K562 (cell line): ENCODE data around the gene PLCL1. TPM values are rescaled to one million over a fixed set of nuclear protein-coding genes. Genes with fewer than 3 reads are reported as not detected.

ENCODE experiments used
- ATAC-seq: fragments of 200-7000 bp; cut with Tn5 transposase; 3 replicates; pipeline ENCODE4 v1.9.1; 2020; ENCODE audit warnings: moderate library complexity
- BruUV-seq: library from RNA; stranded (reverse); fragments of 400-500 nt; replicated peaks from 2 replicates; lab custom pipeline; 2021; lab: Mats Ljungman, UMichigan
- CTCF ChIA-PET: fragments of 300-600 bp; formaldehyde crosslinking; extraction: SDS; loops from one replicate; lab custom pipeline; 2021; ENCODE audit warnings: low intra/inter-chr PET ratio; lab: Yijun Ruan, JAX
- POLR2A ChIA-PET: fragments of 300-600, 350-650 bp; sonication (Branson Sonifier 250); formaldehyde crosslinking; extraction: SDS; loops from one replicate; lab custom pipeline; 2021; ENCODE audit warnings: antibody characterized with exemption, inconsistent platforms; lab: Yijun Ruan, JAX
- DNase-seq, 4 experiments: peaks; one replicate each; pipeline versions ENCODE4 v3.0.0 to v3.0.0-alpha.2; 2011 to 2018; ENCODE audit warnings: low spot score in 3 of 4, mixed read lengths in 3 of 4; ENCODE audit errors: extremely low read depth in 1 of 4
- FAIRE-seq: peaks from 2 replicates; lab custom pipeline; 2011; peaks lifted over from hg19 to GRCh38; lab: Jason Lieb, UNC
- H2AFZ ChIP-seq: 2 replicates; pipeline ENCODE4 v1.6.0; 2011; ENCODE audit warnings: low read depth, low read length, control low read depth, inconsistent platforms
- H3K27ac ChIP-seq: fragments of 200-600 bp; 3 replicates; pipeline ENCODE4 v1.8.0; 2011; ENCODE audit warnings: low read depth, mild to moderate bottlenecking, control low read depth, inconsistent platforms, low read length, moderate library complexity, mixed read lengths; ENCODE audit errors: extremely low read depth
- H3K27me3 ChIP-seq, 2 experiments: fragments of 300-600 bp in 1 of 2; 2 replicates in 1 of 2; 3 replicates in 1 of 2; pipeline versions ENCODE4 v1.6.0 to v1.8.0; 2011; ENCODE audit warnings: inconsistent platforms in 2 of 2, low read length in 2 of 2, mild to moderate bottlenecking in 1 of 2, mixed read lengths in 1 of 2, moderate library complexity in 1 of 2; ENCODE audit not compliant: control insufficient read depth in 2 of 2, insufficient read depth in 2 of 2
- H3K36me3 ChIP-seq: fragments of 300-600 bp; 3 replicates; pipeline ENCODE4 v1.8.0; 2011; ENCODE audit warnings: mild to moderate bottlenecking, low read length, inconsistent platforms; ENCODE audit not compliant: control insufficient read depth, insufficient read depth
- H3K4me1 ChIP-seq, 2 experiments: fragments of 200-600 bp in 1 of 2; replicated peaks in 1 of 2; 2 replicates in 1 of 2; 3 replicates in 1 of 2; pipeline versions ENCODE4 v1.5.1 to v1.8.0; 2011; ENCODE audit warnings: inconsistent platforms in 2 of 2, low read length in 2 of 2, mild to moderate bottlenecking in 1 of 2, mixed read lengths in 1 of 2, moderate library complexity in 1 of 2; ENCODE audit not compliant: control insufficient read depth in 2 of 2, insufficient read depth in 2 of 2
- H3K4me2 ChIP-seq: 2 replicates; pipeline ENCODE4 v1.6.1; 2011; ENCODE audit warnings: low read length, control low read depth, inconsistent platforms, mixed read lengths; ENCODE audit not compliant: insufficient read depth
- H3K4me3 ChIP-seq: fragments of 200-600 bp; sonication (generic), shearing (Covaris generic); 2 replicates; pipeline ENCODE4 v1.5.1; 2016; ENCODE audit warnings: control low read depth, inconsistent platforms
- H3K79me2 ChIP-seq: fragments of 200-600 bp; 3 replicates; pipeline ENCODE4 v1.8.0; 2011; ENCODE audit warnings: low read length, inconsistent platforms; ENCODE audit not compliant: control insufficient read depth, insufficient read depth
- H3K9ac ChIP-seq, 2 experiments: 2 replicates each; pipeline versions ENCODE4 v1.6.0 to v1.6.1; 2011; ENCODE audit warnings: low read depth in 2 of 2, low read length in 2 of 2, control low read depth in 1 of 2, inconsistent platforms in 1 of 2, mild to moderate bottlenecking in 1 of 2, mixed read lengths in 1 of 2; ENCODE audit not compliant: insufficient read depth in 1 of 2
- H3K9me1 ChIP-seq: one replicate; pipeline ENCODE4 v1.6.0; 2011; ENCODE audit warnings: inconsistent platforms, mild to moderate bottlenecking, low read length, moderate library complexity; ENCODE audit not compliant: control insufficient read depth, insufficient read depth
- H3K9me3 ChIP-seq: replicated peaks from 2 replicates; pipeline ENCODE4 v1.5.1; 2011; ENCODE audit warnings: low read depth, low read length, inconsistent platforms; ENCODE audit not compliant: control insufficient read depth, insufficient read depth
- H4K20me1 ChIP-seq: replicated peaks from 2 replicates; pipeline ENCODE4 v1.6.1; 2011; ENCODE audit warnings: low read length, inconsistent platforms, mixed read lengths; ENCODE audit not compliant: control insufficient read depth, insufficient read depth
- C11orf30 ChIP-seq: fragments of 450-650 bp; IDR thresholded peaks from 2 replicates; pipeline ENCODE4 v1.6.1; 2016; ENCODE audit warnings: low read depth, mild to moderate bottlenecking
- HLTF ChIP-seq: fragments of 450-650 bp; IDR thresholded peaks from 2 replicates; pipeline ENCODE4 v1.6.1; 2016
- MAFG ChIP-seq: fragments of 450-650 bp; conservative IDR thresholded peaks from 2 replicates; pipeline ENCODE4 v1.6.1; 2016; ENCODE audit warnings: missing genetic modification characterization, missing compliant biosample characterization
- MXI1 ChIP-seq: IDR thresholded peaks from 2 replicates; pipeline ENCODE4 v1.6.1; 2011; ENCODE audit warnings: low read depth, mild to moderate bottlenecking, improper control_type of control experiment, low read length
- NFIC ChIP-seq: fragments of 450-650 bp; IDR thresholded peaks from 2 replicates; pipeline ENCODE4 v1.6.1; 2017; ENCODE audit warnings: mild to moderate bottlenecking, inconsistent platforms
- NONO ChIP-seq, 2 experiments: fragments of 200-400 bp in 1 of 2; fragments of 450-650 bp in 1 of 2; formaldehyde crosslinking in 1 of 2; IDR thresholded peaks; 2 replicates each; pipeline ENCODE4 v1.6.1; 2017; ENCODE audit warnings: low read depth in 2 of 2, mild to moderate bottlenecking in 2 of 2, moderate library complexity in 2 of 2, low read length in 1 of 2
- POLR3A ChIP-seq: IDR thresholded peaks from 2 replicates; pipeline ENCODE4 v1.6.1; 2011; ENCODE audit warnings: borderline replicate concordance, mild to moderate bottlenecking, moderate library complexity; ENCODE audit not compliant: insufficient read length, insufficient read depth; ENCODE audit errors: extremely low read depth
- ZNF583 ChIP-seq: fragments of 250-450 bp; sonication (Bioruptor Pico); IDR thresholded peaks from 2 replicates; pipeline ENCODE4 v1.4.0; 2020
- ZNF644 ChIP-seq: fragments of 200-800 bp; sonication (Bioruptor generic); IDR thresholded peaks from 2 replicates; pipeline ENCODE4 v1.6.1; 2016; ENCODE audit warnings: low read depth, missing genetic modification characterization, missing compliant biosample characterization
- WGBS: fragments of 100-300 bp; shearing (Covaris generic); methylation state at CpG from one replicate; pipeline ENCODE4 v1.1.6; 2016; ENCODE audit warnings: low coverage, mixed read lengths; ENCODE audit not compliant: insufficient coverage; ENCODE audit errors: missing lambda C conversion rate; 5-methylcytosine and 5-hydroxymethylcytosine counted together
- in situ Hi-C: fragments of 300-500 bp; cut with MboI; formaldehyde crosslinking; loops from 4 replicates; pipeline ENCODE4 v1.15.0; 2018; ENCODE audit warnings: inconsistent platforms, mixed read lengths
- intact Hi-C: fragments of 100-400 bp; cut with micrococcal nuclease; formaldehyde crosslinking; loops from 2 replicates; pipeline ENCODE4 v1.14.2; 2022
- polyA plus RNA-seq, 8 experiments: library from polyadenylated mRNA; depleted of rRNA in 4 of 8; stranded (reverse) in 5 of 8; unstranded in 3 of 8; fragments of >200 nt; fragmentation: Nextera tagmentation in 2 of 8; fragmentation: Illumina TruSeq in 1 of 8; extraction: Ambion mirVana in 2 of 8; extraction: Trizol in 1 of 8; gene quantifications; 2 replicates each; pipeline versions ENCODE4 v1.2.1 to v1.2.3, GENCODE V29; 2011 to 2014; ENCODE audit warnings: inconsistent platforms in 1 of 8, missing spikeins in 1 of 8
- total RNA-seq, 7 experiments: library from RNA; depleted of rRNA in 6 of 7; stranded (reverse); fragments of >200 nt in 6 of 7; fragmentation: Illumina TruSeq in 2 of 7; extraction: Trizol in 2 of 7; gene quantifications; 2 replicates each; pipeline versions ENCODE4 v1.2.1 to v1.2.3, GENCODE V29; 2011 to 2021; ENCODE audit warnings: low replicate concordance in 1 of 7
- TF ChIP-seq, protein P1 (sequence below), 2 experiments: IDR thresholded peaks in 1 of 2; conservative IDR thresholded peaks in 1 of 2; 2 replicates each; pipeline ENCODE4 v1.6.1; 2016; ENCODE audit warnings: low read depth in 2 of 2, mild to moderate bottlenecking in 1 of 2, missing compliant biosample characterization in 1 of 2, missing genetic modification characterization in 1 of 2, moderate library complexity in 1 of 2

PLCL1 gene
- total and polyA plus RNA-seq, 9 of the 15 experiments (the other 6 are each of a cell fraction or from before 2014, with no cell fraction given): 2.0 to 17.7 (median 8.6) TPM

DNA sequence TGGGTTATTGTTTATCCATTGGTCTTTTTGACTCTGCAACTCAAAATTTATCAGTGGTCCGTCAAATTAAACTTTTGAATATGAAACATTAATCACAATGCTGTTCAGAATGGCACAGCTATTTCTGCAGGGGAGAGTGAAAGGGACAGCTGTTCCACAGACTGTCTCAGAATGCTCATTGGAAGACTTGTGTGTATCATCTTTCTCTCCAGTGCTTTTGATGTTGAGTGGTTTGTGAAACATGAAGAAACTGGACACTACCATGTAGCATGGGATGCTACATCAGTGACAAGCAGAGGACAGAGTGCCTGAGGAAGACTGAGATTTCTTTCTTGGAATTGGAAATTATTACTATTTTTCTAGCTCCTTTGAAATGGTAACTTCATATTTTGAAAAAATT lies 115.7 kb downstream of the PLCL1 start:
- Histone ChIP-seq H3K27me3 (no peaks in the 10 kb centered on the region), H3K9ac (no peak overlapping the region), H3K27ac (no peak overlapping the region; the same call in 2 of the 3 replicates), H3K4me1 (peaks cover 0 to 32% of the 10 kb centered on the region in 2 experiments; a peak in 3 of 5 replicates), H3K36me3 (peaks cover 3% of the 10 kb centered on the region; the same call in 2 of the 3 replicates)
- no peak for ATAC-seq
- BruUV-seq: no TSS peak
- TF ChIP-seq POLR3A: no peak
- TF ChIP-seq ZNF583 (CRISPR knock-in tag): no peak
- no peak for TF ChIP-seq ZNF644 (tag)
- TF ChIP-seq HLTF: no peak
- TF ChIP-seq, all 486 proteins: peak for 0
- H3K9me1 ChIP-seq: no peaks in the 10 kb centered on the region
- no peaks in the 10 kb centered on the region for H4K20me1 ChIP-seq
- in situ Hi-C loops (no loop called here), intact Hi-C loops (no loop called here)
- H3K79me2 ChIP-seq: peaks cover 38% of the 10 kb centered on the region; the same call in 2 of the 3 replicates
- POLR2A ChIA-PET: interaction anchor here (1.6 kb wide), 2 partner anchors 9 to 14 kb away, joined by 4 read pairs; no protein-coding TSS in a partner anchor
- no peak overlapping the region for H3K4me3 ChIP-seq
- CTCF ChIA-PET: no interaction called here
- no peak for DNase-seq
- no peaks in the 10 kb centered on the region for H3K9me3 ChIP-seq
- H2AFZ ChIP-seq: no peak overlapping the region
- no peak overlapping the region for H3K4me2 ChIP-seq
- no peak for FAIRE-seq
- WGBS: 100% methylated on average over 1 of the region's 1 CpG

DNA sequence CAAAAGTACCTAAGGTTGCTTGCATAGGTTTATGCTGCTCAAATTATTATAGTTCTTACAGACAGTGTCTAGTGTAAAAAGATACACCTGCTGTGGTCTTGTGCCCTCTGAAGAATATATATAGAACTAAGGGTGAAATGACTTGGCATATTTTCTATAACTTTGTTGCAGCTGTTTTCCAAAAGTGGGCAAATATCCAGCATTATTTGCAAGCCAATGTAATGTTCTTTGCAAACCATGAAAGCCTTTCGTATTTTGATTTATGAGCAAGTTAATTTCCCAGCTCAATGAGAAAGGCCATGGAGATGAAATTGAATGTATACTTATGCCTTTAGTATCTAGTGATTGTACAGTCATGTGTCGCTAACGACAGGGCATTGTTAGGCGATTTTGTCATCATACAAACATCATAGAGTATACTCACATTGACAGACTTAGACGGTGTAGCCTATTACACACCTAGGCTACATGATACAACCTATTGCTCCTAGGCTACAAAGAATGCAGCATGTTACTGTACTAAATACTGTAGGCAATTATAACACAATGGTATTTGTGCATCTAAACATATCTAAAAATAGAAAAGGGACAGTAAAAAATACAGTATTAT lies 116.3 kb downstream of the PLCL1 start:
- BruUV-seq: no TSS peak
- Histone ChIP-seq H2AFZ (no peak overlapping the region), H3K27me3 (no peaks in the 10 kb centered on the region), H4K20me1 (no peaks in the 10 kb centered on the region), H3K4me3 (no peak overlapping the region), H3K9ac (no peak overlapping the region), H3K79me2 (peaks cover 41% of the 10 kb centered on the region; the same call in 2 of the 3 replicates), H3K27ac (no peak overlapping the region; the same call in 2 of the 3 replicates), H3K36me3 (peaks cover 3% of the 10 kb centered on the region; the same call in 2 of the 3 replicates), H3K9me3 (no peaks in the 10 kb centered on the region), H3K9me1 (no peaks in the 10 kb centered on the region), H3K4me2 (no peak overlapping the region), H3K4me1 (peaks cover 0 to 32% of the 10 kb centered on the region in 2 experiments; a peak in 3 of 5 replicates)
- 94% methylated on average over 5 of the region's 5 CpGs for WGBS
- TF ChIP-seq C11orf30 (0 out of 2 replicates have a peak, but pooled peaks have one; percentile 4), MXI1 (no peak), NONO (IDR thresholded peaks at IDR 0.05; ENCODE audit: low read depth in 2 of 2, low read length in 1 of 2) (no peak), MAFG (tag) (0 out of 2 replicates have a peak, but pooled peaks have one; percentile 25), NFIC (0 out of 2 replicates have a peak, but pooled peaks have one; percentile 5)
- TF ChIP-seq, protein P1, sequence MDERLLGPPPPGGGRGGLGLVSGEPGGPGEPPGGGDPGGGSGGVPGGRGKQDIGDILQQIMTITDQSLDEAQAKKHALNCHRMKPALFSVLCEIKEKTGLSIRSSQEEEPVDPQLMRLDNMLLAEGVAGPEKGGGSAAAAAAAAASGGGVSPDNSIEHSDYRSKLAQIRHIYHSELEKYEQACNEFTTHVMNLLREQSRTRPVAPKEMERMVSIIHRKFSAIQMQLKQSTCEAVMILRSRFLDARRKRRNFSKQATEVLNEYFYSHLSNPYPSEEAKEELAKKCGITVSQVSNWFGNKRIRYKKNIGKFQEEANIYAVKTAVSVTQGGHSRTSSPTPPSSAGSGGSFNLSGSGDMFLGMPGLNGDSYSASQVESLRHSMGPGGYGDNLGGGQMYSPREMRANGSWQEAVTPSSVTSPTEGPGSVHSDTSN (CRISPR knock-in tag; IDR thresholded peaks at IDR 0.05; ENCODE audit: low read depth): no peak
- TF ChIP-seq, protein P1 (tag; conservative IDR thresholded peaks at IDR 0.05; ENCODE audit: low read depth): 0 out of 2 replicates have a peak, but pooled peaks have one; percentile 10
- POLR2A ChIA-PET: interaction anchor here (1.6 kb wide), 1 partner anchor 8 kb away, joined by 4 read pairs; no protein-coding TSS in a partner anchor
- FAIRE-seq (no peak), DNase-seq (no peak), ATAC-seq (no peak)
- intact Hi-C loops (no loop called here), in situ Hi-C loops (no loop called here)
- CTCF ChIA-PET: no interaction called here
